Stimulated activated memory B cell treated with anti-CD40 and anti-IgM and Interleukin-4, amounts not matched to agents 10 μg/mL and 1 μg/mL and 100 μg/mL, for 72 hours (primary cell): ENCODE results near the gene RAB35.

Experiments used
- ATAC-seq: fragments of 150-1000 bp; cut with Tn5 transposase; 2 replicates; pipeline ENCODE4 v1.10.0; 2021
- H3K27ac Mint-ChIP-seq: one replicate; pipeline ENCODE4 v1.8.0; 2022; ENCODE audit warnings: mild to moderate bottlenecking, mixed read lengths
- H3K27me3 Mint-ChIP-seq: one replicate; pipeline ENCODE4 v1.8.0; 2022; ENCODE audit warnings: mixed read lengths
- H3K36me3 Mint-ChIP-seq: one replicate; pipeline ENCODE4 v1.8.0; 2022; ENCODE audit warnings: mixed read lengths
- H3K4me1 Mint-ChIP-seq: one replicate; pipeline ENCODE4 v1.8.0; 2022; ENCODE audit warnings: mixed read lengths
- H3K4me3 Mint-ChIP-seq: one replicate; pipeline ENCODE4 v1.8.0; 2022; ENCODE audit warnings: mild to moderate bottlenecking, moderate library complexity, mixed read lengths
- H3K9me3 Mint-ChIP-seq: one replicate; pipeline ENCODE4 v1.8.0; 2022; ENCODE audit warnings: mixed read lengths

RAB35 gene

GRCh38 chr12:120116441-120116791 is at the start of gene RAB35:
RAB35 (minus strand) TSS chr12:120116753; CDS start chr12:120116650, 103 bp downstream.
- Mint-ChIP-seq H3K4me3 (peak within 1 kb of the TSS; percentile 96), H3K9me3 (no peaks in the 10 kb centered on the region)

GRCh38 chr12:120164293-120164692 is 47.7 kb upstream of the RAB35 start:
- ATAC-seq: no peak
- Mint-ChIP-seq H3K27ac (no peak overlapping the region), H3K27me3 (no peaks in the 10 kb centered on the region), H3K4me1 (peaks cover 16% of the 10 kb centered on the region), H3K9me3 (no peaks in the 10 kb centered on the region), H3K36me3 (peaks cover 69% of the 10 kb centered on the region), H3K4me3 (no peak overlapping the region)

More at GRCh38 chr12:120116441-120116791, at the start of gene RAB35:
- H3K4me1 Mint-ChIP-seq: peaks cover 82% of the 10 kb centered on the region
- ATAC-seq: no peak
- H3K27ac Mint-ChIP-seq: peak within 1 kb of the TSS; percentile 46
- peaks cover 41% of the 10 kb centered on the region for H3K36me3 Mint-ChIP-seq
- H3K27me3 Mint-ChIP-seq: no peaks in the 10 kb centered on the region

DNA sequence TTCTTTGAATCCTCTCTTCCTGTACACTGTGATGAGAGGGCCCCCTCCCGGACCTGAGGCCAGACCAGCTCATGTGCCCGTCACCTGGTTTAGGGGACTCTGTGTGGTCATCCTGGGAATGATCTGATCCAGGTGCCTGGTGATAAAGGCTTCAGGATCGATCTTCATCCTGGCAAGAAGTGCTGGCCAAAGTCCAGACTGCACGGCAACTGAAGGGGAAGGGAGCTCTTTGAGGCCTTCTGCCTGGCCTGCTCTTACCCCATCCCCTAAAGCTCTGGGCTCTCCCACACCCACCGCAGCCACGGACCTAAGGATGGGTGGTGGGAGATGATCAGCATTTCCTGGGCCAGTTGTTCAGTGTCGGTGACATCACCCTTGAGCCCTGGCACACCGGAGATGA is 46.2 kb upstream of the RAB35 start:
- ATAC-seq: no peak
- H3K4me1 Mint-ChIP-seq: peaks cover 8% of the 10 kb centered on the region
- no peaks in the 10 kb centered on the region for H3K27me3 Mint-ChIP-seq
- no peak overlapping the region for H3K27ac Mint-ChIP-seq
- H3K9me3 Mint-ChIP-seq: no peaks in the 10 kb centered on the region
- no peak overlapping the region for H3K4me3 Mint-ChIP-seq
- H3K36me3 Mint-ChIP-seq: peaks cover 72% of the 10 kb centered on the region

- Mint-ChIP-seq H3K27ac (no peak overlapping the region), H3K4me1 (peaks cover 4% of the 10 kb centered on the region), H3K27me3 (no peaks in the 10 kb centered on the region), H3K9me3 (no peaks in the 10 kb centered on the region), H3K4me3 (no peak overlapping the region), H3K36me3 (peaks cover 79% of the 10 kb centered on the region)
- no peak for ATAC-seq
Observed at GRCh38 chr12:120161852-120162251, 45.3 kb upstream of the RAB35 start.

DNA sequence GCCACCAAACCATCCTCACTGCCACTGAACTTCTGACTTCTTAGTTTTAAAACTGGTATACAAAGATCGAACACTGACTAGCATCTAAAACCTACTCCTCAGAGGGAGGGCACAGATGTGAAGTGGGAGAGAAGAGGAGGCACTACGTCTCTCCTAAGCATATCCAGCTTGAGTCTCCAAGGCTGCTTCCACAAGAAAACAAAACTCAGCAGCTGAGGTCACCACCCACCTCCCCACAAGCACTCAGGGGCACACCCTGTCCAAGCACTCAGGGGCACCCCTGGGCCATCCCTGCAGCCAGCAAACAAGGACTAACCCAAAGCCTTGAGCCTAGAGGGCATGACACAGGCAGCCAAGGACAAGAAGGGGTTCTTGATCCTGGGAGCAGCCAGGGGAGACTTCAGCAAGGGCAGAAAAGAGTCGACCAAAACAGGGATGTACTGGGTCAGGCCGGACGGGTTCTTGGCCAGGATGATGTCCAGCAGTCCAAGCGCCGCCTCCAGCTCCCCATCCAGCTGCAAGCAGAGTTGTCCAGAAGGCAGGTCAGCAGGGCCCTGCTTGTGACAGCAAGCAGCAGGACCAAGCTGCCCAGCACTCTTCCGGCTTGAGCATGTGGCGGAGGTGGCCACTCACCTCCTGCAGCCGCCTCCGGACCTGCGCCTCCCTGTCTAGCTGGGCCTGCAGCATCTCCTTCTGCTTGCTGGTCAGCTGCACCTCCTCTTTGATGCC is 43.1 kb upstream of the RAB35 start:
- no peak overlapping the region for H3K27ac Mint-ChIP-seq
- no peaks in the 10 kb centered on the region for H3K27me3 Mint-ChIP-seq
- H3K9me3 Mint-ChIP-seq: no peaks in the 10 kb centered on the region
- H3K36me3 Mint-ChIP-seq: peaks cover 94% of the 10 kb centered on the region
- no peak for ATAC-seq
- no peak overlapping the region for H3K4me3 Mint-ChIP-seq
- no peaks in the 10 kb centered on the region for H3K4me1 Mint-ChIP-seq

DNA sequence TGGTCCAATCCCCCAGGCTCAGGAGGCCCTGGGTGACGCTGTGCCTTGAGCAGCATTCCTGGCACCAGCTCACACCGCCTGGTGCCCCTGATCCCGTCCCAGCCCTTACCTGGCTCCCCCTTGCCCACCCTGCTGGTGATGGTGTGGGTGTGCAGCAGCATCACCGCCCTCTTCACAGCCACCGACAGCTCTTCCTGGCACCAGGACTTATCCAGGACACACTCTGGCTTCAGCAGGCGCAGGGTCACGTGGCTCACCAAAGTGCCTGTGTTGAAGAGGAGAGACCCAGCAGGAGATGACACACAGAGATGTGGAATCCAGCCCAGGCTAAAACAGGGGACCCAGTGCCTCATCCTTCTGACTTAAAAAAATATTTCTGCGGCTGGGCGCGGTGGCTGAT is 41.8 kb upstream of the RAB35 start:
- no peaks in the 10 kb centered on the region for H3K4me1 Mint-ChIP-seq
- no peak overlapping the region for H3K4me3 Mint-ChIP-seq
- no peak overlapping the region for H3K27ac Mint-ChIP-seq
- H3K9me3 Mint-ChIP-seq: no peaks in the 10 kb centered on the region
- no peaks in the 10 kb centered on the region for H3K27me3 Mint-ChIP-seq
- ATAC-seq: no peak
- peaks cover 94% of the 10 kb centered on the region for H3K36me3 Mint-ChIP-seq

DNA sequence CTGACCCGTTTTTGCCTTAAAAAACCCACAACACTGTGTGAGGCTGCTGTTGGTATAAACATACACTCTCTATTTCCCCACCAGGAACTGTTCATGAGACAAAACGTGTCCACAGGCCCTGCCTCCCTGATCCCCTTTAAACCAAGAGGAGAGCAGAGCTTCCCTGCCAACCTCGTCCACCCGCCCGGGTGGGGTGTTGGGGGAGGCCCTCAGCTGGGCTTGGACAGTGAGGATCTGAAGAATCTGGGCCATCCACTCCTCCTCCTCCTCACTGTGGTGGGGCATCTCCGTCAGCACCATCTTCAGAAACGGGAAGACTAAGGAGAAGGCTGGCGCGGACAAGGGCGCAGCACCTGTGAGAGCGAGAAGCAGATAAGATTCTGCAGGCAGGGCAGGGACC is 41.1 kb upstream of the RAB35 start:
- Mint-ChIP-seq H3K27ac (peak overlapping the region; percentile 37), H3K4me3 (no peak overlapping the region), H3K9me3 (no peaks in the 10 kb centered on the region), H3K27me3 (no peaks in the 10 kb centered on the region), H3K4me1 (no peaks in the 10 kb centered on the region), H3K36me3 (peaks cover 91% of the 10 kb centered on the region)
- ATAC-seq: no peak

- H3K27ac Mint-ChIP-seq: peak overlapping the region; percentile 37
- peaks cover 80% of the 10 kb centered on the region for H3K36me3 Mint-ChIP-seq
- no peak for ATAC-seq
- H3K9me3 Mint-ChIP-seq: no peaks in the 10 kb centered on the region
- H3K27me3 Mint-ChIP-seq: no peaks in the 10 kb centered on the region
- H3K4me3 Mint-ChIP-seq: no peak overlapping the region
- H3K4me1 Mint-ChIP-seq: no peaks in the 10 kb centered on the region
Observed at GRCh38 chr12:120156315-120157259, 40.0 kb upstream of the RAB35 start.

- Mint-ChIP-seq H3K36me3 (peaks cover 72% of the 10 kb centered on the region), H3K4me1 (no peaks in the 10 kb centered on the region), H3K9me3 (no peaks in the 10 kb centered on the region), H3K4me3 (no peak overlapping the region), H3K27ac (no peak overlapping the region), H3K27me3 (no peaks in the 10 kb centered on the region)
- ATAC-seq: no peak
Observed at GRCh38 chr12:120155072-120155471, 38.5 kb upstream of the RAB35 start.

DNA sequence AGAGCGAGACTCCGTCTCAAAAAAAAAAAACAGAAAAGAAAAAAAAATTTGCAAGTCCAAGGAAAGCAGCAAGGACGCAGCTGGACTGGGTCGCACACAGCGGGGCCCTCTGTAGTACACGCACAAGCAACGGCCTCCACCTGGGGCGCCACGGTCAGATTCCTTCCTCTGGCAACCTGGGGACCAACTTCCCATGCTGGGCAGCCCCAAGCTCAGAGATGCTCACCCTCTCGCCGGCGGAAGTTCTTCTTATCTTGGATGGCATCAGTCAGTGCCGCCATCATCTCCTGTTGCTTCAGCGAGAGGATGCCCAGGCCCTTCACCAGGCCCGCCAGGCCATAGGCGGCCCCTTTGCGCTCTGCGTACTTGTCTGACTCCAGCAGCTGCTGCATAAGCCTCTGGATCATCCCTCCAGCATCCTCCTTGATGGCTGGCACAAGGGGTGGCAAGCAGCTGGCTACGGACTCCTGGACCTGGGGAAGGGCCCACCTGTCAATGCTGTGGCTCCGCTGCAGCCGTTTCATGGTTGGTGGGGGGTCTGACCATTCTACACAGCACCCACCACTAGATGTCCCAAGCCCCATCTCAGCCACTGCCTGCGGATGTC is 34.5 kb upstream of the RAB35 start:
- no peak overlapping the region for H3K27ac Mint-ChIP-seq
- no peaks in the 10 kb centered on the region for H3K27me3 Mint-ChIP-seq
- H3K4me3 Mint-ChIP-seq: no peak overlapping the region
- no peak for ATAC-seq
- peaks cover 58% of the 10 kb centered on the region for H3K36me3 Mint-ChIP-seq
- H3K4me1 Mint-ChIP-seq: no peaks in the 10 kb centered on the region
- no peaks in the 10 kb centered on the region for H3K9me3 Mint-ChIP-seq

- no peaks in the 10 kb centered on the region for H3K27me3 Mint-ChIP-seq
- no peak overlapping the region for H3K4me3 Mint-ChIP-seq
- no peak for ATAC-seq
- no peaks in the 10 kb centered on the region for H3K9me3 Mint-ChIP-seq
- H3K4me1 Mint-ChIP-seq: no peaks in the 10 kb centered on the region
- H3K27ac Mint-ChIP-seq: no peak overlapping the region
- H3K36me3 Mint-ChIP-seq: peaks cover 39% of the 10 kb centered on the region
Observed at GRCh38 chr12:120148011-120148410, 31.5 kb upstream of the RAB35 start.

GRCh38 chr12:120145164-120145563 is 28.6 kb upstream of the RAB35 start:
- Mint-ChIP-seq H3K27ac (no peak overlapping the region), H3K36me3 (peaks cover 62% of the 10 kb centered on the region), H3K9me3 (no peaks in the 10 kb centered on the region), H3K27me3 (no peaks in the 10 kb centered on the region), H3K4me1 (no peaks in the 10 kb centered on the region), H3K4me3 (no peak overlapping the region)
- no peak for ATAC-seq

DNA sequence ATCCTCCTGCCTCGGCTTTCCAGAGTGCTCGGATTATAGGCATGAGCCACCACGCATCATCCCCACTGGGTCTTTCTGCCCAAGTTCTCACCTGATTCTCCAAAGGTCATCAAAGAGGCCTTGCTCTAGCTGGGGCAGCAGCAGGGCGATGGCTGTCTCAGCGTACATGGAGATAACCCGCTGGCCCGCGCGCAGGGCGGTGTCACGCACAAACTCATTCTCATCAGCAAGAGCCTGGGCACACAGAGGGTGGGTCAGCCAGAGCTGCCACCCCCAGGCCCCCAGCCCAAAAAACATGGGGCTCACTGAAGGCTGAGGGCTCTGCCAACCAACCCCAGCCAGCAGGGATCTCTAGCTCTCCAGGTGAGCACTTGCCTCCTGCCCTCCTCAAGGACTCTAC is 27.7 kb upstream of the RAB35 start:
- Mint-ChIP-seq H3K4me3 (no peak overlapping the region), H3K36me3 (peaks cover 63% of the 10 kb centered on the region), H3K9me3 (no peaks in the 10 kb centered on the region), H3K4me1 (no peaks in the 10 kb centered on the region), H3K27me3 (no peaks in the 10 kb centered on the region), H3K27ac (no peak overlapping the region)
- ATAC-seq: no peak

DNA sequence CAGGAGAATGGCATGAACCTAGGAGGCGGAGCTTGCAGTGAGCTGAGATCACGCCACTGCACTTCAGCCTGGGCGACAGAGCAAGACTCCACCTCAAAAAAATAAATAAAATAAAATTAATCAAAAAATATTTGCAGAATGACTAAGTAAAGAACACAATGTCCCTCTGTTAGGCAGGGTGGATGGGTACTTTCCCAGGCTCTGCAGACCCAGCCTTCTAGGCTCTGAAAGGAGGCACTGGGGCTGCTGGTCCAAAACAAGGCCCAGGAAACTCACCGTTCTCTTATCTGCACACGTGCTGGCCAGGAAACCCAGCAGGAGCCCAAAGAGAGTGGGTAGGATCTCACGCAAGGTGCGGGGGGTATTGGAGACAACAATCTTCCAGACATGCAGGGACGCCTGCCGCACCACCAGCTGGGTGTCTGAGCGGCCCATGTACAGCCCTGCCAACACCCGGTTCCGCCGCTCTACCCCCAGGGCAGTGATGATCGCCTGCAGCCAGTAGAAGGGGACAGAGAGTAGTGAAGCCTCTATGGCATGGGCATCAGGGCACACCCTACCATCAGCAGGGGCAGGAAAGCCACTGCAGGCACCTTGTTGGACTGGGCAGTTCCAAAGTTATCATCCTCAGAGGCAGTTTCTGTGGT is 25.8 kb upstream of the RAB35 start:
- Mint-ChIP-seq H3K27ac (no peak overlapping the region), H3K36me3 (peaks cover 62% of the 10 kb centered on the region)

DNA sequence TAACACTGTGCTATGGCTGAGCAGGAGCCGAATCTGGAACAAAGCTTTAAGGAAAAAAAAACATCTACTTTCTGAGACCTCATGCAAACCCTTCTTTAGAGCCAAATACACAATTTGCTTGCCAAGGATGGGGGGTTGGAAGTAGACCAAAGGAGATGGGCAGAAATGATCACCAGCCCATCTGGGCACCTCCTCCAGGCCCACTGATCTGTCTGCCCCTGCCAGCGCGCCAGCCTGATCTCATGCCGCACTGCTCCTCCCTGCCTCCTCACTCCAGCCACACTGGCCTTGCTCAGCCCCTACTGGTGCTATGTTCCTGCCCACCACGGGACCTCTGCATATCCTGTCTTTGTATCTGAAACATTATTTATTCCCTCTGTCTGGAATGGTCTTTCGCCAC is 24.8 kb upstream of the RAB35 start:
- H3K9me3 Mint-ChIP-seq: no peaks in the 10 kb centered on the region
- H3K36me3 Mint-ChIP-seq: peaks cover 66% of the 10 kb centered on the region
- no peak overlapping the region for H3K27ac Mint-ChIP-seq
- ATAC-seq: no peak
- no peak overlapping the region for H3K4me3 Mint-ChIP-seq
- no peaks in the 10 kb centered on the region for H3K27me3 Mint-ChIP-seq
- no peaks in the 10 kb centered on the region for H3K4me1 Mint-ChIP-seq

More for the DNA sequence above, 25.8 kb upstream of the RAB35 start:
- no peaks in the 10 kb centered on the region for H3K27me3 Mint-ChIP-seq
- H3K9me3 Mint-ChIP-seq: no peaks in the 10 kb centered on the region
- H3K4me3 Mint-ChIP-seq: no peak overlapping the region
- no peak for ATAC-seq
- no peaks in the 10 kb centered on the region for H3K4me1 Mint-ChIP-seq
